ENCODE measurements around the gene ACSL5.

GRCh38 chr10:112393827-112394226 is 19.9 kb downstream of the ACSL5 start:
- TF ChIP-seq CTCF (IDR thresholded peaks at IDR 0.05) (no peak), EZH2 (IDR thresholded peaks at IDR 0.05; ENCODE audit: borderline replicate concordance, insufficient read depth, low read depth, low read length, poor library complexity, severe bottlenecking) (no peak)

All from B cell (primary cell).